ENCODE results near the gene JAK1. TPM values are rescaled to one million over a fixed set of nuclear protein-coding genes. Genes with fewer than 3 reads are reported as not detected.

JAK1 gene
- total and polyA plus RNA-seq, 2 donors (not counting 3 experiments of a cell fraction or from before 2014, with no cell fraction given), result 68.8 to 177 TPM

DNA sequence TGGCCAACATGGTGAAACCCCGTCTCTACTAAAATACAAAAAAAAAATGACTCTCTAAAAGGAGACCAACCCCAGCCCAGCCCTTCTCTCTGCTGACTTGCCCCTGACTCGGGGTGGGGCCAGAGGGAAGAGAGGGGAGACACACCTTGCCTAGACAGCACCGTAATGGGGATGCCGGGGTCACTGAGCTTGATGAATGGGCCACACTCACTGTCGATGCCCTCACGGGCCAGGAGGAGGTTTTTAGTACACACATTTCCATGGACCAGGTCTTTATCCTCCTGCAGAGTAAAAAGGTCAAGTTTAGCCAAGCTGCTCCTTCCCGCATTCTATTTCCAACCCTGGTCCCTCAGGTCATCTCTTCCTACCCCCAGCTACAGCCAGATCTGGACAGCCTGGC, 121.7 kb downstream of the JAK1 start:
- H3K4me2 ChIP-seq (ENCODE audit: insufficient read depth, low read length), result no peak overlapping the region
- H3K4me3 ChIP-seq (replicated peaks in 1 of 3; ENCODE audit: insufficient read depth in 1 of 3, low read depth in 1 of 3, low read length in 3 of 3), result no peak overlapping the region
- BruUV-seq (replicated peaks), result no TSS peak
- H2AFZ ChIP-seq (ENCODE audit: low read depth, low read length), result no peak overlapping the region
- intact Hi-C loops (cut with micrococcal nuclease) (no loop called here), dilution Hi-C loops (cut with MboI; ENCODE audit: extremely low pct_ligation_motif_present, low sequenced_read_pairs) (no loop called here)
- H3K4me1 ChIP-seq (ENCODE audit: control insufficient read depth, extremely low read depth, insufficient read depth, low read length), result peaks cover 14% of the 10 kb centered on the region
- no peaks in the 10 kb centered on the region for H3K27me3 ChIP-seq (ENCODE audit: control insufficient read depth in 2 of 2, insufficient read depth in 2 of 2, low read length in 2 of 2)
- no peaks in the 10 kb centered on the region for H3K9me1 ChIP-seq (replicated peaks; ENCODE audit: control insufficient read depth, extremely low read depth, insufficient read depth, low read length)
- H3K36me3 ChIP-seq (ENCODE audit: control insufficient read depth in 2 of 2, extremely low read depth in 1 of 2, insufficient read depth in 2 of 2, low read length in 2 of 2), result peaks cover 0 to 59% of the 10 kb centered on the region in 2 experiments
- H3K9me3 ChIP-seq (replicated peaks; ENCODE audit: control insufficient read depth, insufficient read depth, low read length), result no peaks in the 10 kb centered on the region
- no peaks in the 10 kb centered on the region for H3K79me2 ChIP-seq (ENCODE audit: control insufficient read depth, insufficient read depth, low read length)
- ChIA-PET POLR2A (no interaction called here), CTCF (no interaction called here)
- no peaks in the 10 kb centered on the region for H4K20me1 ChIP-seq (replicated peaks; ENCODE audit: control insufficient read depth, extremely low read depth, insufficient read depth, low read length)
- TF ChIP-seq JUN (IDR thresholded peaks at IDR 0.05; ENCODE audit: borderline replicate concordance, insufficient read depth, insufficient read length, low read depth) (no peak), MYC (IDR thresholded peaks at IDR 0.05; ENCODE audit: low read depth, low read length) (no peak), FOS (IDR thresholded peaks at IDR 0.05; ENCODE audit: borderline replicate concordance, insufficient read depth, low read length) (no peak), GATA2 (IDR thresholded peaks at IDR 0.05; ENCODE audit: insufficient read depth, insufficient read length, low read depth, low read length) (no peak), POLR2AphosphoS5 (IDR thresholded peaks at IDR 0.05; ENCODE audit: insufficient read depth, low read depth, low read length) (no peak)
- TF ChIP-seq, protein P1, sequence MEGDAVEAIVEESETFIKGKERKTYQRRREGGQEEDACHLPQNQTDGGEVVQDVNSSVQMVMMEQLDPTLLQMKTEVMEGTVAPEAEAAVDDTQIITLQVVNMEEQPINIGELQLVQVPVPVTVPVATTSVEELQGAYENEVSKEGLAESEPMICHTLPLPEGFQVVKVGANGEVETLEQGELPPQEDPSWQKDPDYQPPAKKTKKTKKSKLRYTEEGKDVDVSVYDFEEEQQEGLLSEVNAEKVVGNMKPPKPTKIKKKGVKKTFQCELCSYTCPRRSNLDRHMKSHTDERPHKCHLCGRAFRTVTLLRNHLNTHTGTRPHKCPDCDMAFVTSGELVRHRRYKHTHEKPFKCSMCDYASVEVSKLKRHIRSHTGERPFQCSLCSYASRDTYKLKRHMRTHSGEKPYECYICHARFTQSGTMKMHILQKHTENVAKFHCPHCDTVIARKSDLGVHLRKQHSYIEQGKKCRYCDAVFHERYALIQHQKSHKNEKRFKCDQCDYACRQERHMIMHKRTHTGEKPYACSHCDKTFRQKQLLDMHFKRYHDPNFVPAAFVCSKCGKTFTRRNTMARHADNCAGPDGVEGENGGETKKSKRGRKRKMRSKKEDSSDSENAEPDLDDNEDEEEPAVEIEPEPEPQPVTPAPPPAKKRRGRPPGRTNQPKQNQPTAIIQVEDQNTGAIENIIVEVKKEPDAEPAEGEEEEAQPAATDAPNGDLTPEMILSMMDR (IDR thresholded peaks at IDR 0.05; ENCODE audit: extremely low read depth in 1 of 2, insufficient read depth in 1 of 2, low read depth in 1 of 2, low read length in 2 of 2), result no peak
- no peak overlapping the region for H3K27ac ChIP-seq (ENCODE audit: insufficient read depth, low read depth, low read length)
- no peak for FAIRE-seq
- DNase-seq (ENCODE audit: low read depth, low spot score), result no peak
- no peak overlapping the region for H3K9ac ChIP-seq (replicated peaks; ENCODE audit: extremely low read depth, insufficient read depth, low read length)

DNA sequence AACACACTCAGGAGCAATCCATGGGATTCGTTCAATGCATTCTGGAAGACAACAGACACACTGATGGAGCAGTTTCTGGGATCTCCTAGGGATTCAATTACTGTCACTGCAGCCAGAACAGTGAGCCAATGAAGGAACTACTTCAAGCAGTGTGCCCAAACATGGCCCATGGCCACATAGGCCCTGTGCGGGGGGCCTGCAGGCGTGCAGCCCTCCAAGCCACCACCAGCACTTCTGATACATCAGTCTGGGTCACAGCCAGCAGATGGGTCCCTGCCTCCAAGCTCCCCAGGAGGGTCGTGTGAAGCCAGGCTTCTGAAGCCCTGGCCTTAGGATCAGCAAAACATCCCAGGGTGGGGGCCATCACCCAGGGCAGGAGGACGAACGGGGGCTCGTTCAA, 122.2 kb downstream of the JAK1 start:
- no peaks in the 10 kb centered on the region for H3K27me3 ChIP-seq (ENCODE audit: control insufficient read depth in 2 of 2, insufficient read depth in 2 of 2, low read length in 2 of 2)
- no peak overlapping the region for H3K4me2 ChIP-seq (ENCODE audit: insufficient read depth, low read length)
- CTCF ChIA-PET, result no interaction called here
- BruUV-seq (replicated peaks), result no TSS peak
- POLR2A ChIA-PET, result no interaction called here
- DNase-seq (ENCODE audit: low read depth, low spot score) (no peak), FAIRE-seq (no peak)
- no peak overlapping the region for H3K9ac ChIP-seq (replicated peaks; ENCODE audit: extremely low read depth, insufficient read depth, low read length)
- TF ChIP-seq EZH2 (IDR thresholded peaks at IDR 0.05; ENCODE audit: borderline replicate concordance, low read depth, low read length, severe bottlenecking), result no peak
- no peak for TF ChIP-seq JUN (IDR thresholded peaks at IDR 0.05; ENCODE audit: borderline replicate concordance, insufficient read depth, insufficient read length, low read depth)
- TF ChIP-seq, protein P2, sequence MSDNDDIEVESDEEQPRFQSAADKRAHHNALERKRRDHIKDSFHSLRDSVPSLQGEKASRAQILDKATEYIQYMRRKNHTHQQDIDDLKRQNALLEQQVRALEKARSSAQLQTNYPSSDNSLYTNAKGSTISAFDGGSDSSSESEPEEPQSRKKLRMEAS (IDR thresholded peaks at IDR 0.05; ENCODE audit: insufficient read depth, insufficient read length), result no peak
- TF ChIP-seq FOS (IDR thresholded peaks at IDR 0.05; ENCODE audit: borderline replicate concordance, insufficient read depth, low read length), result no peak
- TF ChIP-seq GATA2 (IDR thresholded peaks at IDR 0.05; ENCODE audit: insufficient read depth, insufficient read length, low read depth, low read length), result no peak
- TF ChIP-seq POLR2AphosphoS5 (IDR thresholded peaks at IDR 0.05; ENCODE audit: insufficient read depth, low read depth, low read length), result no peak
- H3K9me3 ChIP-seq (replicated peaks; ENCODE audit: control insufficient read depth, insufficient read depth, low read length), result no peaks in the 10 kb centered on the region
- H3K4me1 ChIP-seq (ENCODE audit: control insufficient read depth, extremely low read depth, insufficient read depth, low read length), result peaks cover 18% of the 10 kb centered on the region
- no peaks in the 10 kb centered on the region for H4K20me1 ChIP-seq (replicated peaks; ENCODE audit: control insufficient read depth, extremely low read depth, insufficient read depth, low read length)
- dilution Hi-C loops (cut with MboI; ENCODE audit: extremely low pct_ligation_motif_present, low sequenced_read_pairs), result no loop called here
- intact Hi-C loops (cut with micrococcal nuclease), result no loop called here
- H3K36me3 ChIP-seq (ENCODE audit: control insufficient read depth in 2 of 2, extremely low read depth in 1 of 2, insufficient read depth in 2 of 2, low read length in 2 of 2), result peaks cover 0 to 59% of the 10 kb centered on the region in 2 experiments
- H3K27ac ChIP-seq (ENCODE audit: insufficient read depth, low read depth, low read length), result no peak overlapping the region
- no peak overlapping the region for H3K4me3 ChIP-seq (replicated peaks in 1 of 3; ENCODE audit: insufficient read depth in 1 of 3, low read depth in 1 of 3, low read length in 3 of 3)
- H3K9me1 ChIP-seq (replicated peaks; ENCODE audit: control insufficient read depth, extremely low read depth, insufficient read depth, low read length), result no peaks in the 10 kb centered on the region
- no peaks in the 10 kb centered on the region for H3K79me2 ChIP-seq (ENCODE audit: control insufficient read depth, insufficient read depth, low read length)
- no peak overlapping the region for H2AFZ ChIP-seq (ENCODE audit: low read depth, low read length)

Measured in endothelial cell of umbilical vein (primary cell).